Measurements from ENCODE around the gene ZNF423.

Gene ZNF423

DNA sequence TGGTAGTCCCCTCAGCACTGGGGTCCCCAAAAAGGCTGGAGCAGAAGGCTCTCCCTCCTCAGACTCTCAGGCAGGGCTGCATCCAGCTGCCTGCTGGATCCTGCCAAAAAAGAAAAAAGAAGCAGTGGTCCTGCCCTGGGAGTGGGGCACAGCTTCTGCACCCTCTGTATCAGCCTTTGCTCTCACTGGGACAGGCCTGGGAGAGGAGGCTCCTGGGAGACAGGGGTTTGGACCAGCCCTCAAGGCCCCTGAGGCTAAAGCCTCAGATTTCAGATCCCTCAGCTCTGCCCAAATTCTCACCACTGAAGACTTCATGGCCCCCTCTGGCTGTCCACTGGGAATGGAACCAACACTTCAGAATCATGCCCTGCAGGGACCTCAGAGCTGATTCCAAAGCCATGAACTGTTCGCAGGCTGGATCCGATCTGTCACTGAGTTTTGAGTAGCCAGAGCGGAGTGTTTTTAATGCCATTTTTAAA is 385.4 kb downstream of the ZNF423 start:
- no peak overlapping the region for H3K4me3 ChIP-seq (ENCODE audit: low read length)
- no peak for DNase-seq (ENCODE audit: low read depth)
- TF ChIP-seq, protein P1, sequence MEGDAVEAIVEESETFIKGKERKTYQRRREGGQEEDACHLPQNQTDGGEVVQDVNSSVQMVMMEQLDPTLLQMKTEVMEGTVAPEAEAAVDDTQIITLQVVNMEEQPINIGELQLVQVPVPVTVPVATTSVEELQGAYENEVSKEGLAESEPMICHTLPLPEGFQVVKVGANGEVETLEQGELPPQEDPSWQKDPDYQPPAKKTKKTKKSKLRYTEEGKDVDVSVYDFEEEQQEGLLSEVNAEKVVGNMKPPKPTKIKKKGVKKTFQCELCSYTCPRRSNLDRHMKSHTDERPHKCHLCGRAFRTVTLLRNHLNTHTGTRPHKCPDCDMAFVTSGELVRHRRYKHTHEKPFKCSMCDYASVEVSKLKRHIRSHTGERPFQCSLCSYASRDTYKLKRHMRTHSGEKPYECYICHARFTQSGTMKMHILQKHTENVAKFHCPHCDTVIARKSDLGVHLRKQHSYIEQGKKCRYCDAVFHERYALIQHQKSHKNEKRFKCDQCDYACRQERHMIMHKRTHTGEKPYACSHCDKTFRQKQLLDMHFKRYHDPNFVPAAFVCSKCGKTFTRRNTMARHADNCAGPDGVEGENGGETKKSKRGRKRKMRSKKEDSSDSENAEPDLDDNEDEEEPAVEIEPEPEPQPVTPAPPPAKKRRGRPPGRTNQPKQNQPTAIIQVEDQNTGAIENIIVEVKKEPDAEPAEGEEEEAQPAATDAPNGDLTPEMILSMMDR (conservative IDR thresholded peaks at IDR 0.05; ENCODE audit: low read length): no peak

DNA sequence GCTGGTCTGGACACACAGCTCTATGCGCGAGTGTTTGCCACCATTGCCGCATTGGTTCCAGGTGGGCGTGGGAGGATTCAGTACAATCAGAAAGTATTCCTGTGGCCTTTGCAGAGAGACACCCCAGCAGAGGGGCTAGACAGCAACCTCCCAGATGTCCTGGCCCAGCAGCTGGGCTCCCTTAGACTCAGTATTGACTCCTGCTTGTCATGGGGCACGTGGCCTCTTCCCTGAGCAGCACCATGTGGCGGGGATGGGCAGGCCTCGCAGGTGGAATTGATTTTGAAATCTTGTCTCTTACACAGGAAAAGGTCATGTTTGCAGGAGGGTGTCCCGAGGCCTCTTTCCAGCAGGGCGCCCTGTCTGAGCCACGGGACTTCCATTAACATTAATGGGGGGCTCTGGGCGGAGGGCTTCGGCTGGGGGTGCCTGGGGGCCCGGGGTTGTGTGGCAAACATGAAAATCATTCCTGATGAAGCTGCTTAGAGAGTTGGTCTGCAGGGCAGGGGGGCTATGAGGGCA is 385.9 kb downstream of the ZNF423 start:
- TF ChIP-seq, protein P1 (conservative IDR thresholded peaks at IDR 0.05; ENCODE audit: low read length): no peak
- no peak for DNase-seq (ENCODE audit: low read depth)
- H3K4me3 ChIP-seq (ENCODE audit: low read length): no peak overlapping the region

DNA sequence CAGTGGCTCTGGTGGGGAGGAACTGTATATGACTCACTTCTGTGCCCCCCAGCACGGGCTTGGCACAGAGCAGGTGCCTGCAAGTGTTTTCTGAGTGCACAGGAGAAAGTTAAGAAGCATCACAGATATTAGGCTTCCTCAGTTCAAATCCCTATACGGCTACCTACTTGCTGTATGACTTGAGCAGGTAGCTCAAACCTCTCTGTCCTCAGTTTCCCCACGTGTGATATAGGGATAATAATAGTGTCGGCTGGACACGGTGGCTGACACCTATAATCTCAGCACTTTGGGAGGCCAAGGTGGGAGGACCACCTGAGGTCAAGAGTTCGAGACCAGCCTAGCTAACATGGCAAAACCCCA is 386.6 kb downstream of the ZNF423 start:
- TF ChIP-seq, protein P1 (conservative IDR thresholded peaks at IDR 0.05; ENCODE audit: low read length): no peak
- no peak overlapping the region for H3K4me3 ChIP-seq (ENCODE audit: low read length)
- no peak for DNase-seq (ENCODE audit: low read depth)

DNA sequence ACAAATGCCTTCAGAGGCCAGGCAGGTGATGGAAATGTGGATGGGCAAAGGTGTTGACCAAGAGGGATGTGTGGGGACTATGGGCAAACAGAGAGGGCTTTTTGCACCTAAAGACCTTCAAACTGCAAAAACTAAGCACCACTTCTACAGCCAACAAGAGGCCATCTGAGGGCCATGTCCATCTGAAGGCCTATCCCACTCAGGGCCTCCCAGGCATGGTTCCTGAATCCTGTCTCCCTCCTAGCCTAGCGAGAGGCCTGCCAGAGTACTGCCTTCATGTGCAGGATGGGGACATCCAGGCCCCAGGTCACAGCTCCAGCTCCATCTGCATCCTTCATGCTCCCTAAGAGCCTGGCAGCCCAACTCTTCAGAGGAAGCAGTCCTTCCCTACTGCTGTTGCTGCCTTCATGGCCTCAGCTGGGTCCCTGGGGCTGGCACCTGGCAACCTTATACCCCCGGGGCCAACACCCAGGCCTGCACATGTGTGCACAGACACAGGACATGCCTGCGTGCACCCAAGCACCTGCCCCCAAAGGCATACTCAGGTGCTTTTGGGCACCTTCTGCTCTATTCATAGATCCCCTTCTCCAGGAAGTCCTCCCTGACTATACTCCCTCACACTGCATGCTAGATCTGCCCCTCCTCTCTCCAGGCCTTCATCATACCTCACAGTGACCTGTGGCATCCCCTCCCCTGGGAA is 387.2 kb downstream of the ZNF423 start:
- no peak for DNase-seq (ENCODE audit: low read depth)
- TF ChIP-seq, protein P1 (conservative IDR thresholded peaks at IDR 0.05; ENCODE audit: low read length): no peak
- no peak overlapping the region for H3K4me3 ChIP-seq (ENCODE audit: low read length)

DNA sequence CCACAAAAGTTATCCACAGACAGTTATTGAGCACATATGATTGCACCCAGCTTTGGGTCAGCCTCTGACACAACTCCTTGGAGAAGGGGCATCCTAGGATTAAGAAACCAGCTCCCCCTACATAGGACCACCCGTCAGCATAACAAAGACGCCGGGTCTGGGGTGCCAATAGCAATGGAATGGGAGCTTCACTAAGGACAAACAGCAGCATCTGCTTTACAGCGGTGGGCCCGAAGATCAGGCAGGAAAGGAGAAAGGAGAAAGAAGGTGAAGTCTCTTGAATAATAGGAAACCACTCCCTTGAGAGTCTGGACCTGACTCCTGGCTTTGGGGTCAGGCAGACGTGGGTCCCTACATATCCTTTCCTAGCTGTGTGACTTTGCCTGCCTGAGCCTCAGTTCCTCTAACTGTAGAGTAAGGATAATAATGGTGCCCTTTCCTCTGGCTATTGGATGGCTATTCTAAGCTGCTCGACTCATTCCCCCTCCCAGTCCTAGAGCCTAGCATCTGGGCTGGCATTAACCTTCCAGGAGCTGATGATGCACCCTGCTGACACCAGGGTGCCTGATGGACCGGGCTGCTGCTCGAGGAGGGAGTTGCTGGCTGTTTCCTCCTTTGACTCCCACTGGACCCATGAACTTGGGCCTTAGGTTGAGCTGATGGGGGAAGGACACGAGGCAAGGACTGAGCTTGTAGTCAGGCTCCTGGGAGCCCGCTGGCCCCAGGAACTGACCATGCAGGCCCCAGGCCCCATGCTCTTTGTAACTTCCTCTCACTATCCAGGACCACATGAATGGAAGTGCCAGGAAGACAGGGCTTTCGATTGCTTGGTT is 388.2 kb downstream of the ZNF423 start:
- DNase-seq (ENCODE audit: low read depth): no peak
- TF ChIP-seq, protein P1 (conservative IDR thresholded peaks at IDR 0.05; ENCODE audit: low read length): no peak
- no peak overlapping the region for H3K4me3 ChIP-seq (ENCODE audit: low read length)

DNA sequence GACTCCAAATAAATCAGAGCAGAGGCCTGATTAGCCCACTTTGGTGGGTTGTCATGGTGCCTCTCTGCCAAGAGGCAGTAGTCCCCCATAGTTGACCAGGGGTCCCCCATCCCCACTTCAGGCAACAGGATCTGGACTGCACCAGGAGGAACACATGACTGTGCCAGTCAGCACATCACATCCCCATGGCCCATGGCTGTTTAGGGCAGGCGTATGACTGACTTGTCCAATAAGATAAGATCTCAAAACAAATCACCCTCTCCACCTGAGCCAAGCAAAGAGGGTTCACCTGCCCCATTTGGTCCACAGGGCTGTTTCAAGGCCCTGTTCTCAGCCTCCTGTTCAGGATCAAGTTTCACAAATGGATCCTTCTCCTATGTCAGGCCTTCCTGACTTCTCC is 389.0 kb downstream of the ZNF423 start:
- no peak for DNase-seq (ENCODE audit: low read depth)
- TF ChIP-seq, protein P1 (conservative IDR thresholded peaks at IDR 0.05; ENCODE audit: low read length): no peak
- no peak overlapping the region for H3K4me3 ChIP-seq (ENCODE audit: low read length)

DNA sequence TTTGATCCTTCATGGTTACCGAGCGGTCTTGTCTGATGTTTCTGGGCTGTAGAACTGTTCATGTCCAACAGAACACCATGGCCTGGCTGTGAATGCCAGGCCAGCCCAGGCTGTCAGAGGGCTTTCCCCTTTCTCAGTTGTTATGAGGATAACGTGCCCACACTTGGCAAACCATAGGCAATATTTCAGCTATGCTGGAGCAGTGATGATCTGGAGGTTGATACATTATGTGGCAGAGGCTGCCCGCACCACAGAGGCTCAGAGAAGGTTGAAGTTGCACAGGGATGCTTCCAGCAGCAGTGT is 389.4 kb downstream of the ZNF423 start:
- DNase-seq (ENCODE audit: low read depth): no peak
- TF ChIP-seq, protein P1 (conservative IDR thresholded peaks at IDR 0.05; ENCODE audit: low read length): no peak
- H3K4me3 ChIP-seq (ENCODE audit: low read length): no peak overlapping the region
